SU-DHL-6 (cell line): ENCODE measurements around the gene FAM53B.

ENCODE experiments used
- CTCF ChIP-seq: fragments of 200-600 bp; sonication (generic); IDR thresholded peaks from one replicate; pipeline ENCODE4 v1.5.1; 2017; ENCODE audit warnings: antibody characterized with exemption, mild to moderate bottlenecking, low read length, moderate library complexity; ENCODE audit not compliant: insufficient read depth, poor library complexity, severe bottlenecking
- EZH2phosphoT487 ChIP-seq: fragments of 200-600 bp; sonication (generic), shearing (Covaris generic); conservative IDR thresholded peaks from 2 replicates; pipeline ENCODE4 v1.6.1; 2018; ENCODE audit warnings: mild to moderate bottlenecking, antibody characterized with exemption, low read length, moderate library complexity, mixed read lengths

GRCh38 chr10:124693801-124694416 is 50.3 kb downstream of the FAM53B start:
- TF ChIP-seq CTCF (no peak), EZH2phosphoT487 (no peak)
